A549 (cell line): Measurements from ENCODE around the gene SYK. TPM values are rescaled to one million over a fixed set of nuclear protein-coding genes. Genes with fewer than 3 reads are reported as not detected.

ENCODE experiments used
- ATAC-seq, 2 experiments: fragments of 200-7000 bp in 1 of 2; fragments of >200 bp in 1 of 2; cut with Nextera tagmentation in 1 of 2; cut with Tn5 transposase in 1 of 2; 3 replicates each; pipeline versions ENCODE4 v1.8.0 to v1.9.1; 2018 to 2020; ENCODE audit warnings: mild to moderate bottlenecking in 1 of 2, moderate library complexity in 1 of 2
- CTCF ChIA-PET: fragments of 300-600 bp; sonication (Branson Sonifier 250); formaldehyde crosslinking; extraction: SDS; loops from one replicate; lab custom pipeline; 2021; ENCODE audit warnings: antibody characterized with exemption, inconsistent platforms; lab: Yijun Ruan, JAX
- POLR2A ChIA-PET: fragments of 350-600 bp; formaldehyde crosslinking; extraction: SDS; loops from one replicate; lab custom pipeline; 2021; ENCODE audit warnings: antibody characterized with exemption, inconsistent platforms; lab: Yijun Ruan, JAX
- DNase-seq, 2 experiments: peaks; one replicate each; pipeline versions ENCODE4 v3.0.0 to v3.0.0-alpha.2; 2011 to 2016; ENCODE audit warnings: low read depth in 1 of 2, low spot score in 1 of 2
- FAIRE-seq: peaks from 2 replicates; lab custom pipeline; 2011; peaks lifted over from hg19 to GRCh38; lab: Jason Lieb, UNC
- H3K27ac ChIP-seq, 2 experiments: fragments of >200 bp; sonication (Bioruptor Twin); formaldehyde crosslinking; 3 replicates each; pipeline ENCODE4 v1.5.1; 2016 to 2017
- H3K4me1 ChIP-seq: fragments of >200 bp; sonication (Bioruptor Twin); formaldehyde crosslinking; 3 replicates; pipeline ENCODE4 v1.6.1; 2016
- H3K4me2 ChIP-seq: fragments of >200 bp; sonication (Bioruptor Twin); formaldehyde crosslinking; 3 replicates; pipeline ENCODE4 v1.6.1; 2016
- H3K4me3 ChIP-seq: fragments of >200 bp; sonication (Bioruptor Twin); formaldehyde crosslinking; 3 replicates; pipeline ENCODE4 v1.5.1; 2016
- H3K9me3 ChIP-seq: fragments of >200 bp; sonication (Bioruptor Twin); formaldehyde crosslinking; 3 replicates; pipeline ENCODE4 v1.6.1; 2016
- BHLHE40 ChIP-seq: IDR thresholded peaks from 2 replicates; pipeline ENCODE4 v1.6.1; 2012; ENCODE audit warnings: low read depth, low read length, inconsistent platforms
- CBX8 ChIP-seq: fragments of 200-600 bp; sonication (generic); IDR thresholded peaks from 2 replicates; pipeline ENCODE4 v1.6.1; 2016
- CHD2 ChIP-seq: fragments of 150-350 bp; IDR thresholded peaks from 2 replicates; pipeline ENCODE4 v1.6.1; 2014; ENCODE audit warnings: low read length; ENCODE audit not compliant: partially characterized antibody
- EHF ChIP-seq: fragments of 250-450 bp; sonication (Bioruptor Pico); IDR thresholded peaks from 2 replicates; pipeline ENCODE4 v1.5.0; 2020; ENCODE audit warnings: mild to moderate bottlenecking
- EHMT2 ChIP-seq: fragments of 200-600 bp; sonication (generic); IDR thresholded peaks from 2 replicates; pipeline ENCODE4 v1.6.1; 2016; ENCODE audit warnings: antibody characterized with exemption, low read depth, mild to moderate bottlenecking, moderate library complexity
- ESRRA ChIP-seq: fragments of 150-350 bp; IDR thresholded peaks from 2 replicates; pipeline ENCODE4 v1.6.1; 2014; ENCODE audit warnings: mild to moderate bottlenecking, low read length, borderline replicate concordance
- HDAC2 ChIP-seq: fragments of 200-600 bp; sonication (generic); IDR thresholded peaks from 2 replicates; pipeline ENCODE4 v1.6.1; 2016
- HES2 ChIP-seq: fragments of >200 bp; sonication (Bioruptor Twin); formaldehyde crosslinking; IDR thresholded peaks from 2 replicates; pipeline ENCODE4 v1.6.1; 2016
- HEYL ChIP-seq: fragments of 250-450 bp; sonication (Bioruptor Pico); IDR thresholded peaks from 2 replicates; pipeline ENCODE4 v1.8.0; 2021; ENCODE audit warnings: mild to moderate bottlenecking, moderate library complexity
- HMGXB4 ChIP-seq: fragments of 250-450 bp; sonication (Bioruptor Pico); IDR thresholded peaks from 2 replicates; pipeline ENCODE4 v1.5.0; 2021; ENCODE audit warnings: mild to moderate bottlenecking, moderate library complexity, borderline replicate concordance
- HOXA7 ChIP-seq: fragments of 250-450 bp; sonication (Bioruptor Pico); IDR thresholded peaks from 2 replicates; pipeline ENCODE4 v1.5.0; 2020; ENCODE audit warnings: mild to moderate bottlenecking, moderate library complexity
- HOXB5 ChIP-seq: fragments of 250-450 bp; sonication (Bioruptor Pico); IDR thresholded peaks from 2 replicates; pipeline ENCODE4 v1.5.0; 2020; ENCODE audit warnings: mild to moderate bottlenecking, moderate library complexity
- MAX ChIP-seq: IDR thresholded peaks from 2 replicates; pipeline ENCODE4 v1.6.1; 2012
- MAZ ChIP-seq: fragments of 150-350 bp; IDR thresholded peaks from 2 replicates; pipeline ENCODE4 v1.6.1; 2014; ENCODE audit warnings: antibody characterized with exemption, low read depth, low read length, borderline replicate concordance
- NPAS2 ChIP-seq: fragments of 250-450 bp; sonication (Bioruptor Pico); IDR thresholded peaks from 2 replicates; pipeline ENCODE4 v1.8.0; 2022; ENCODE audit warnings: mild to moderate bottlenecking, moderate library complexity, borderline replicate concordance
- NR3C1 ChIP-seq: fragments of >200 bp; sonication (Bioruptor Twin); formaldehyde crosslinking; IDR thresholded peaks from 3 replicates; pipeline ENCODE4 v1.6.1; 2017
- PBX3 ChIP-seq: IDR thresholded peaks from 2 replicates; pipeline ENCODE4 v1.6.1; 2012
- PHF8 ChIP-seq: fragments of 200-600 bp; sonication (generic); IDR thresholded peaks from 2 replicates; pipeline ENCODE4 v1.6.1; 2016; ENCODE audit warnings: low read depth, mild to moderate bottlenecking, antibody characterized with exemption, moderate library complexity, borderline replicate concordance
- POLR2AphosphoS2 ChIP-seq: conservative IDR thresholded peaks from 2 replicates; pipeline ENCODE4 v1.6.1; 2012; ENCODE audit warnings: low read length, improper control_type of control experiment, inconsistent platforms
- RARB ChIP-seq: fragments of 250-450 bp; sonication (Bioruptor Pico); IDR thresholded peaks from 2 replicates; pipeline ENCODE4 v1.8.0; 2021; ENCODE audit warnings: mild to moderate bottlenecking, moderate library complexity
- REST ChIP-seq: fragments of 200-600 bp; sonication (generic); IDR thresholded peaks from 2 replicates; pipeline ENCODE4 v1.6.1; 2016; ENCODE audit warnings: antibody characterized with exemption, mild to moderate bottlenecking, moderate library complexity
- RFX5 ChIP-seq: fragments of 450-650 bp; IDR thresholded peaks from 2 replicates; pipeline ENCODE4 v1.7.1; 2014; ENCODE audit warnings: antibody characterized with exemption, mild to moderate bottlenecking, moderate library complexity
- SMC3 ChIP-seq: fragments of >200 bp; sonication (Bioruptor Twin); formaldehyde crosslinking; IDR thresholded peaks from 3 replicates; pipeline ENCODE4 v1.6.1; 2018; ENCODE audit warnings: inconsistent platforms
- SREBF2 ChIP-seq: fragments of 450-650 bp; IDR thresholded peaks from 2 replicates; pipeline ENCODE4 v1.6.1; 2014; ENCODE audit warnings: mild to moderate bottlenecking, moderate library complexity
- ZFP36 ChIP-seq: fragments of 450-650 bp; IDR thresholded peaks from 2 replicates; pipeline ENCODE4 v1.6.1; 2014; ENCODE audit warnings: borderline replicate concordance; ENCODE audit not compliant: partially characterized antibody
- ZNF302 ChIP-seq: fragments of 250-450 bp; sonication (Bioruptor Pico); IDR thresholded peaks from 2 replicates; pipeline ENCODE4 v1.9.0; 2021; ENCODE audit warnings: inconsistent platforms, mild to moderate bottlenecking, moderate library complexity
- ZSCAN20 ChIP-seq: fragments of 250-450 bp; sonication (Bioruptor Pico); IDR thresholded peaks from 2 replicates; pipeline ENCODE4 v1.8.0; 2022; ENCODE audit warnings: mild to moderate bottlenecking, moderate library complexity
- WGBS: methylation state at CpG from one replicate; pipeline ENCODE4 v1.1.6; 2017; ENCODE audit errors: missing lambda C conversion rate; 5-methylcytosine and 5-hydroxymethylcytosine counted together
- polyA plus RNA-seq, 4 experiments: library from polyadenylated mRNA; depleted of rRNA in 3 of 4; stranded (reverse); fragments of >200 nt; fragmentation: RNase III in 1 of 4; extraction: RNeasy Plus Mini Kit Qiagen cat#74134 plus additional on column Dnase treatment in 1 of 4; gene quantifications; 2 replicates in 3 of 4; 3 replicates in 1 of 4; pipeline ENCODE4 v1.2.3, GENCODE V29; 2011 to 2017

The SYK gene
- polyA plus RNA-seq, 2 of the 4 experiments (the other 2 are of a cell fraction), result 0.01 to 0.03 TPM

- ChIA-PET CTCF (no interaction called here), POLR2A (no interaction called here)
- DNase-seq (no peak), ATAC-seq (no peak), FAIRE-seq (no peak)
- H3K9me3 ChIP-seq, result 0 out of 3 replicates have a peak, but pooled peaks cover 2% of the 10 kb centered on the region
- H3K27ac ChIP-seq, result no peak overlapping the region
- WGBS, result 22% methylated on average over 5 of the region's 5 CpGs
- H3K4me3 ChIP-seq, result no peak overlapping the region
- TF ChIP-seq RFX5, result no peak
- TF ChIP-seq REST, result no peak
- TF ChIP-seq SREBF2, result no peak
- no peak for TF ChIP-seq CHD2
- no peak for TF ChIP-seq MAX
- TF ChIP-seq EHMT2, result no peak
- no peak for TF ChIP-seq HDAC2
- TF ChIP-seq POLR2AphosphoS2, result no peak
- no peak for TF ChIP-seq HOXB5 (CRISPR knock-in tag)
- TF ChIP-seq BHLHE40, result no peak
- TF ChIP-seq ZNF302 (CRISPR knock-in tag), result no peak
- TF ChIP-seq HOXA7 (CRISPR knock-in tag), result no peak
- TF ChIP-seq MAZ, result no peak
- no peak for TF ChIP-seq RARB (CRISPR knock-in tag)
- no peak for TF ChIP-seq CBX8
- TF ChIP-seq ZFP36, result no peak
- no peak for TF ChIP-seq PBX3
- no peak for TF ChIP-seq ZSCAN20
- no peak for TF ChIP-seq NR3C1
- TF ChIP-seq ESRRA, result no peak
- H3K4me2 ChIP-seq, result no peak overlapping the region
- H3K4me1 ChIP-seq, result no peaks in the 10 kb centered on the region
These were observed 39.6 kb downstream of the SYK start for GRCh38 chr9:90841213-90841612.

GRCh38 chr9:90841615-90842014, 40.0 kb downstream of the SYK start:
- no peak overlapping the region for H3K4me2 ChIP-seq
- WGBS, result 4% methylated on average over 1 of the region's 1 CpG
- POLR2A ChIA-PET, result no interaction called here
- H3K27ac ChIP-seq, result no peak overlapping the region
- H3K4me1 ChIP-seq, result no peaks in the 10 kb centered on the region
- FAIRE-seq, result no peak
- no peak overlapping the region for H3K4me3 ChIP-seq
- DNase-seq, result no peak
- ATAC-seq, result no peak
- CTCF ChIA-PET, result no interaction called here
- TF ChIP-seq EHF (CRISPR knock-in tag), result no peak
- TF ChIP-seq HES2, result no peak
- TF ChIP-seq SMC3, result no peak
- no peak for TF ChIP-seq NPAS2 (CRISPR knock-in tag)
- TF ChIP-seq BHLHE40, result no peak
- no peak for TF ChIP-seq CHD2
- TF ChIP-seq ZNF302 (CRISPR knock-in tag), result no peak
- TF ChIP-seq PHF8, result no peak
- TF ChIP-seq HMGXB4 (CRISPR knock-in tag), result no peak
- TF ChIP-seq ZFP36, result no peak
- no peak for TF ChIP-seq REST
- TF ChIP-seq HEYL (CRISPR knock-in tag), result no peak
- 0 out of 3 replicates have a peak, but pooled peaks cover 2% of the 10 kb centered on the region for H3K9me3 ChIP-seq
